Loucy (cell line): Measurements from ENCODE around the gene TMEM190.
"Not testable (repeated sequence)": the region's sequence is repeated elsewhere in the genome, so short reads cannot be mapped to it uniquely, and the experiment has no call there.

ENCODE experiments used
- H2AFZ ChIP-seq: fragments of 200-600 bp; sonication (generic); 2 replicates; pipeline ENCODE4 v1.6.0; 2016; ENCODE audit warnings: antibody characterized with exemption, mild to moderate bottlenecking, low read length, moderate library complexity
- H3F3A ChIP-seq: fragments of 200-600 bp; 2 replicates; pipeline ENCODE4 v1.6.0; 2016; ENCODE audit warnings: antibody characterized with exemption, low read depth, mild to moderate bottlenecking
- H3K27me3 ChIP-seq: fragments of 200-600 bp; sonication (generic); 2 replicates; pipeline ENCODE4 v1.6.1; 2014; ENCODE audit warnings: low read length, mild to moderate bottlenecking; ENCODE audit not compliant: insufficient read depth, poor library complexity, severe bottlenecking
- H3K36me3 ChIP-seq: fragments of 200-600 bp; sonication (generic); 2 replicates; pipeline ENCODE4 v1.6.1; 2016; ENCODE audit warnings: low read length; ENCODE audit not compliant: insufficient read depth
- H3K4me1 ChIP-seq: fragments of 200-600 bp; sonication (generic); 2 replicates; pipeline ENCODE4 v1.5.1; 2014; ENCODE audit warnings: low read length, mild to moderate bottlenecking; ENCODE audit not compliant: insufficient read depth, poor library complexity, severe bottlenecking
- H3K4me2 ChIP-seq: fragments of 200-600 bp; sonication (generic); 2 replicates; pipeline ENCODE4 v1.6.0; 2014; ENCODE audit warnings: antibody characterized with exemption, low read length, low read depth, mild to moderate bottlenecking; ENCODE audit not compliant: poor library complexity, severe bottlenecking
- H3K4me3 ChIP-seq: fragments of 200-600 bp; sonication (generic); 2 replicates; pipeline ENCODE4 v1.5.1; 2014; ENCODE audit warnings: low read length, mild to moderate bottlenecking, mixed read lengths; ENCODE audit not compliant: poor library complexity, severe bottlenecking
- H3K79me2 ChIP-seq: fragments of 200-600 bp; sonication (generic); 2 replicates; pipeline ENCODE4 v1.6.1; 2014; ENCODE audit warnings: low read length; ENCODE audit not compliant: insufficient read depth
- H3K9ac ChIP-seq: fragments of 200-600 bp; sonication (generic); 2 replicates; pipeline ENCODE4 v1.6.0; 2014; ENCODE audit warnings: mild to moderate bottlenecking, low read depth, low read length, moderate library complexity; ENCODE audit not compliant: poor library complexity, severe bottlenecking
- H3K9me2 ChIP-seq: fragments of 200-600 bp; sonication (generic); replicated peaks from 2 replicates; pipeline ENCODE4 v1.6.1; 2016; ENCODE audit warnings: low read depth, low read length, mixed read lengths
- H3K9me3 ChIP-seq: fragments of 200-600 bp; sonication (generic); 2 replicates; pipeline ENCODE4 v1.6.1; 2014; ENCODE audit warnings: mild to moderate bottlenecking, antibody characterized with exemption, low read length, low read depth; ENCODE audit not compliant: insufficient read depth
- H4K20me1 ChIP-seq: fragments of 200-600 bp; sonication (generic); 2 replicates; pipeline ENCODE4 v1.6.0; 2014; ENCODE audit warnings: antibody characterized with exemption, low read length, mild to moderate bottlenecking; ENCODE audit not compliant: insufficient read depth, poor library complexity, severe bottlenecking
- CTCF ChIP-seq: fragments of 200-600 bp; sonication (generic); conservative IDR thresholded peaks from 2 replicates; pipeline ENCODE4 v1.5.1; 2014; ENCODE audit warnings: mild to moderate bottlenecking, antibody characterized with exemption, low read length
- EZH2phosphoT487 ChIP-seq: fragments of 200-600 bp; IDR thresholded peaks from 2 replicates; pipeline ENCODE4 v1.6.1; 2018; ENCODE audit warnings: antibody characterized with exemption, mild to moderate bottlenecking, moderate library complexity, borderline replicate concordance

Gene TMEM190

GRCh38 chr19:55408533-55408872, 31.9 kb downstream of the TMEM190 start:
- Histone ChIP-seq H3K4me3 (peak overlapping the region; percentile 91), H3K36me3 (peaks cover 15% of the 10 kb centered on the region; the same call in 1 of the 2 replicates), H4K20me1 (peaks cover 31% of the 10 kb centered on the region), H3F3A (no peaks in the 10 kb centered on the region), H3K4me2 (peak overlapping the region; percentile 94), H3K9me2 (no peaks in the 10 kb centered on the region), H3K27me3 (peaks cover 5% of the 10 kb centered on the region), H3K9me3 (no peaks in the 10 kb centered on the region), H3K9ac (no peak overlapping the region), H3K4me1 (peaks cover 31% of the 10 kb centered on the region), H3K79me2 (peaks cover 39% of the 10 kb centered on the region), H2AFZ (peak overlapping the region; percentile 95)
- TF ChIP-seq EZH2phosphoT487: no peak

GRCh38 chr19:55409179-55409578, 32.6 kb downstream of the TMEM190 start:
- not testable (repeated sequence) for H3K4me2 ChIP-seq, H3K4me3 ChIP-seq, H2AFZ ChIP-seq, H3K9me3 ChIP-seq, H3K9me2 ChIP-seq, H3F3A ChIP-seq, H3K9ac ChIP-seq, H3K27me3 ChIP-seq
- Histone ChIP-seq H3K36me3 (peaks cover 10% of the 10 kb centered on the region; the same call in 1 of the 2 replicates), H3K4me1 (peaks cover 27% of the 10 kb centered on the region), H3K79me2 (peaks cover 33% of the 10 kb centered on the region), H4K20me1 (peaks cover 25% of the 10 kb centered on the region)

- Histone ChIP-seq H3K4me3 (no peak overlapping the region), H3K9me3 (no peaks in the 10 kb centered on the region), H2AFZ (no peak overlapping the region), H3K4me2 (no peak overlapping the region), H3K79me2 (peaks cover 23% of the 10 kb centered on the region), H3K9ac (no peak overlapping the region), H4K20me1 (peaks cover 21% of the 10 kb centered on the region), H3K36me3 (peaks cover 6% of the 10 kb centered on the region; the same call in 1 of the 2 replicates), H3K27me3 (peaks cover 5% of the 10 kb centered on the region), H3F3A (no peaks in the 10 kb centered on the region), H3K4me1 (peaks cover 22% of the 10 kb centered on the region), H3K9me2 (no peaks in the 10 kb centered on the region)
- no peak for TF ChIP-seq EZH2phosphoT487
- no peak for TF ChIP-seq CTCF
These were observed 33.5 kb downstream of the TMEM190 start for GRCh38 chr19:55410168-55410567.

- H3F3A ChIP-seq: peaks cover 4% of the 10 kb centered on the region
- H3K4me2 ChIP-seq: no peak overlapping the region
- no peaks in the 10 kb centered on the region for H3K36me3 ChIP-seq
- H3K9ac ChIP-seq: no peak overlapping the region
- H3K9me3 ChIP-seq: no peaks in the 10 kb centered on the region
- no peaks in the 10 kb centered on the region for H3K79me2 ChIP-seq
- peak; percentile 84 for TF ChIP-seq CTCF
- TF ChIP-seq EZH2phosphoT487: no peak
- no peaks in the 10 kb centered on the region for H4K20me1 ChIP-seq
- no peaks in the 10 kb centered on the region for H3K9me2 ChIP-seq
- no peaks in the 10 kb centered on the region for H3K27me3 ChIP-seq
- H3K4me1 ChIP-seq: peaks cover 19% of the 10 kb centered on the region
- H3K4me3 ChIP-seq: no peak overlapping the region
- no peak overlapping the region for H2AFZ ChIP-seq
These were observed 41.6 kb downstream of the TMEM190 start for GRCh38 chr19:55418185-55418584.
